Measurements from ENCODE around the gene DCST1. TPM values are rescaled to one million over a fixed set of nuclear protein-coding genes. Genes with fewer than 3 reads are reported as not detected.

The DCST1 gene
- total and polyA plus RNA-seq, 2 experiments from 2014 or later: 0.27 TPM; not detected in 1

DNA sequence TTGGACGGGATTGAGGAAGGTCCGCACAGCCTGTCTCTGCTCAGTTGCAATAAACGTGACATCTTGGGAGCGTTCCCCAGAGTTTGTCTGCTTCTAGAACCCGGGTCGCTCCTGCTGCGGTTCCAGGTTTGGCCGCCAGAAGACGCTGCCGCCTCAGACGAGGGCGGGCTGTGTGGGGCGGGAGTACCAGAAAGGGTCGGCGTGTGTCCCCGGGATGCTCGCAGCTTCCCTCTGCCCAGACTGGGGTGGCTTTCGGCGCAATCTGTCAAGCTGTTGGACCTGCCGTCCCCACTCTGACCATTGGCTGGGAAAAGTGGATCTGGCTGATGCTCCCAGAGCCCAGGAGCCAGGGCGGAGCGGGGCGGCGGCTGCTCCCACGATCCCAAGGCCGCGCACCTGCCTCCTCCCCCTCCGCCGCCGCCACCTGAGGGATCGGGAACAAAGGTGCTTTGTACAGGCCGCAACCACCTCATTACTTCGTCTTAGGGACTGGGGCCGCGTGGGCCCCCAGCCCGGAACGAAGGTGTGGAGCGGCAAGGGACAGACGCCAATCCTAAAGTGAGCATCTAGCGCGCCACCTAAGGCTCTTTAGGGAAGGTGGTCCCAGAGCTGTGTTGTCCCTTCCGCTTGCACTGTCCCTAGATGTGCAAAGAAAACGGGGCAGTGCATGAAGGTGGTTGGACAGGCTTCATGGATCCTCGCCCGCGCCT is 29.2 kb downstream of the DCST1 start:
- no peaks in the 10 kb centered on the region for H3K27me3 ChIP-seq

DNA sequence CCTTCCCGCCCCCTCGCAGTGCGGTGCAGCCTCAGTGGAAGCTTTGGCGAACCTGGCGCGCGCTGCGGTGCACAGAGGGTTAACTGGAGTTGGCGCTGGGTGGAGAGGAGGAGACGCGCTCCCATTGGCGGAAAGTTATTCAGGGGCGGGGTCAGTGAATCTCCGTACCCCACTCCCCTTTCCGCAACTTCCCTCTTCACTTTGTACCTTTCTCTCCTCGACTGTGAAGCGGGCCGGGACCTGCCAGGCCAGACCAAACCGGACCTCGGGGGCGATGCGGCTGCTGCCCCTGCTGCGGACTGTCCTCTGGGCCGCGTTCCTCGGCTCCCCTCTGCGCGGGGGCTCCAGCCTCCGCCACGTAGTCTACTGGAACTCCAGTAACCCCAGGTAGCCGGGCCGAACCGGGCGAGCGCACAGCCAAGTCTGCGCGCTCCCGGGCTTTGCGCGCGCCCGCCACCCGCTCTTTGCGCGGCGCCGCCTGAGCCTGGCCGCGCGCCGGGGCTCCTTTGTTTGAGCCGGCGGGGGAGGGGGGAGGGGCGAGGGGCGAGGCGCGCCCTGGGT is 30.0 kb downstream of the DCST1 start, which contains the start of gene EFNA4:
Gene EFNA4, plus strand, starts transcription at position 191 of the 561 bp plus-strand sequence. Its CDS starts 84 bp downstream, at position 275.
- Histone ChIP-seq H3K36me3 (no peaks in the 10 kb centered on the region), H3K27ac (peak within 1 kb of the TSS; percentile 90), H3K27me3 (no peaks in the 10 kb centered on the region), H3K4me1 (ENCODE audit: low read depth) (peaks cover 13% of the 10 kb centered on the region), H3K9me3 (ENCODE audit: low read depth) (no peaks in the 10 kb centered on the region), H3K4me3 (peak within 1 kb of the TSS; percentile 91)
- TF ChIP-seq, protein P1, sequence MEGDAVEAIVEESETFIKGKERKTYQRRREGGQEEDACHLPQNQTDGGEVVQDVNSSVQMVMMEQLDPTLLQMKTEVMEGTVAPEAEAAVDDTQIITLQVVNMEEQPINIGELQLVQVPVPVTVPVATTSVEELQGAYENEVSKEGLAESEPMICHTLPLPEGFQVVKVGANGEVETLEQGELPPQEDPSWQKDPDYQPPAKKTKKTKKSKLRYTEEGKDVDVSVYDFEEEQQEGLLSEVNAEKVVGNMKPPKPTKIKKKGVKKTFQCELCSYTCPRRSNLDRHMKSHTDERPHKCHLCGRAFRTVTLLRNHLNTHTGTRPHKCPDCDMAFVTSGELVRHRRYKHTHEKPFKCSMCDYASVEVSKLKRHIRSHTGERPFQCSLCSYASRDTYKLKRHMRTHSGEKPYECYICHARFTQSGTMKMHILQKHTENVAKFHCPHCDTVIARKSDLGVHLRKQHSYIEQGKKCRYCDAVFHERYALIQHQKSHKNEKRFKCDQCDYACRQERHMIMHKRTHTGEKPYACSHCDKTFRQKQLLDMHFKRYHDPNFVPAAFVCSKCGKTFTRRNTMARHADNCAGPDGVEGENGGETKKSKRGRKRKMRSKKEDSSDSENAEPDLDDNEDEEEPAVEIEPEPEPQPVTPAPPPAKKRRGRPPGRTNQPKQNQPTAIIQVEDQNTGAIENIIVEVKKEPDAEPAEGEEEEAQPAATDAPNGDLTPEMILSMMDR (IDR thresholded peaks at IDR 0.05; ENCODE audit: low read depth, low read length): no peak
- peak; percentile 82 to 94 for DNase-seq (ENCODE audit: low read depth in 1 of 2, low spot score in 1 of 2)

More for the DNA sequence above, 29.2 kb downstream of the DCST1 start:
- Histone ChIP-seq H3K27ac (no peak overlapping the region), H3K9me3 (ENCODE audit: low read depth) (no peaks in the 10 kb centered on the region), H3K4me3 (peak overlapping the region; percentile 91), H3K4me1 (ENCODE audit: low read depth) (peaks cover 13% of the 10 kb centered on the region), H3K36me3 (no peaks in the 10 kb centered on the region)
- peak; percentile 60 to 80 for DNase-seq (ENCODE audit: low read depth in 1 of 2, low spot score in 1 of 2)
- TF ChIP-seq, protein P1 (IDR thresholded peaks at IDR 0.05; ENCODE audit: low read depth, low read length): peak; percentile 70

DNA sequence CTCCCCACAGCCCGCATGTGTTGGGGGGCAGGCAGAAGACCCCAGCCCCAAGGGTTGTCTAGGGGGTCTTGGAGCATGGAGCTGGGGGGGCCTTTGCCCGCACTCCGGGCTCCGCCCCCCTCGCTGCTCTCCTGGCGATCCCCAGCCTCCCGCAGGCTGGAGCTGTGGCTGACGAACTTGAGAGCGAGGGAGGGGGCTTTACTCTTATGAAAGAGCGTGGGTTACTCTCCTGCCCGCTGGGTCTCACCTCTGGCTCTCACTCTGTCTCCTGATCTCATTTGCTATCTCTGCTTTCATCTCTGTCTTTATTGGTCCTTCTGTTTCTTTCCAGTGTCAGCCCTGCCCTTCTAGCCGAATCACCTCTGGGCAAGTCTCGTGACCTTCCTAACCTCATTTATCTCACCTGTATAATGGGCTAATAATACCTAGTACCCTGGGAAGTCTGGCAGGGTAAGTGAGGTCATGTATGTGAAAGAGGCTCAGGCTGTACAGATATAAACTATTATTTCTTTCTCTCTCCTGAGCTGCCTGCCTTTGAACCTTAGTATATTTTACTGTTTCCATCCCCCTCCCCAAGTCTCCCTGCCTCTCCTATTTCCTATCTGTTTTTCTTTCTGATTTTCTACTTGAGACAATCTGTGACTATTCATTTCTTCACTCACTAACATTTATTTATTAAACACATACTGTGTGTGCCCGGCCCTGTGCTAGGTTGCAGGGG is 30.6 kb downstream of the DCST1 start:
- Histone ChIP-seq H3K4me3 (peak overlapping the region; percentile 91), H3K27ac (peak overlapping the region; percentile 90)

DNA sequence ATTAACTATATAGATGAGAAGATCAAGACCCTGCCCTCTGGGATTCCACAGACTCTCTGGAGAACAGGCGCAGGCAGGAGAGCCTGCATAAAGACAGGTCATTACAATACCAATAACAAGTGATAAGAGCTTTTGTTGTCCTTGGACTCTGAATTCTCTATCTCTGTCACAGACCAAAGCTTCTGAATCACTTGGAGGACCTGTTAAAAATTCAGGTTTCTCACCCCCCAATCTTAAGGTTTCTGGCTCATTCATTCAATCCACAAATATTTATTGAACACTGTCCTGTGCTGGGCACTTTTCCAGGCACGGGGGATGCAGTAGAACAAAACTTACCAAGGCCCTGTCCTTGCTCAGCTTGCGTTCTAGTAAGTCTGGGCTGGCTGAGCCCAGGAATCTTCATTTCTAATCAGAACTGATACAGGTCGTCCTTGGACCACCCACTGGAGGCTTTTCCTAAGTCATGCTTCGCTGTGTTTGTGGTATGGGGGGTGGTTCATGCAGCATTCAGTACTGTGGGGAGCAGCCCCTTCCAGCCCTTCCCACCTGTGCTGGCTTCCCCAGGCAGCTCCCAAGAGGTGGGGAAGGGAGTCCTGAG is 31.3 kb downstream of the DCST1 start:
- no peak overlapping the region for H3K27ac ChIP-seq
- TF ChIP-seq, protein P1 (IDR thresholded peaks at IDR 0.05; ENCODE audit: low read depth, low read length): no peak
- H3K4me3 ChIP-seq: peak overlapping the region; percentile 91
- DNase-seq (ENCODE audit: low read depth in 1 of 2, low spot score in 1 of 2): no peak
- no peaks in the 10 kb centered on the region for H3K36me3 ChIP-seq
- H3K27me3 ChIP-seq: no peaks in the 10 kb centered on the region
- H3K9me3 ChIP-seq (ENCODE audit: low read depth): no peaks in the 10 kb centered on the region
- peaks cover 13% of the 10 kb centered on the region for H3K4me1 ChIP-seq (ENCODE audit: low read depth)

More for the DNA sequence above, 30.6 kb downstream of the DCST1 start:
- Histone ChIP-seq H3K27me3 (no peaks in the 10 kb centered on the region), H3K36me3 (no peaks in the 10 kb centered on the region), H3K9me3 (ENCODE audit: low read depth) (no peaks in the 10 kb centered on the region), H3K4me1 (ENCODE audit: low read depth) (peaks cover 13% of the 10 kb centered on the region)
- TF ChIP-seq, protein P1 (IDR thresholded peaks at IDR 0.05; ENCODE audit: low read depth, low read length): no peak
- DNase-seq (ENCODE audit: low read depth in 1 of 2, low spot score in 1 of 2): peak in 1 of 2 donors; percentile 78

DNA sequence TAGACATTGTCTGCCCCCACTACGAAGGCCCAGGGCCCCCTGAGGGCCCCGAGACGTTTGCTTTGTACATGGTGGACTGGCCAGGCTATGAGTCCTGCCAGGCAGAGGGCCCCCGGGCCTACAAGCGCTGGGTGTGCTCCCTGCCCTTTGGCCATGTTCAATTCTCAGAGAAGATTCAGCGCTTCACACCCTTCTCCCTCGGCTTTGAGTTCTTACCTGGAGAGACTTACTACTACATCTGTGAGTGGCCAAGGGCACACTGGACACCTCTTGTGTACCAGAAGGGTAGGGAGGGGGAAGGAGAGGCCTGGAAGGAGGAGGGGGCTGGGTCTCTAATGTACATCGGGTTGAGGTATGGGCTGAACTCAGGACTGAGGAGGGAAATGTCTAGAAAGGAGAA is 33.2 kb downstream of the DCST1 start:
- Histone ChIP-seq H3K9me3 (ENCODE audit: low read depth) (no peaks in the 10 kb centered on the region), H3K4me1 (ENCODE audit: low read depth) (peaks cover 24% of the 10 kb centered on the region), H3K36me3 (no peaks in the 10 kb centered on the region), H3K4me3 (no peak overlapping the region), H3K27me3 (no peaks in the 10 kb centered on the region), H3K27ac (no peak overlapping the region)
- TF ChIP-seq, protein P1 (IDR thresholded peaks at IDR 0.05; ENCODE audit: low read depth, low read length): no peak
- no peak for DNase-seq (ENCODE audit: low read depth in 1 of 2, low spot score in 1 of 2)
